HG02798 (cell line): ENCODE measurements around the gene DLD.
"Not testable (repeated sequence)": the region's sequence is repeated elsewhere in the genome, so short reads cannot be mapped to it uniquely, and the experiment has no call there.

Experiments used
- ATAC-seq: cut with Tn5 transposase; IDR thresholded peaks from one replicate; pipeline ENCODE4 v1.9.1; 2021; ENCODE audit warnings: mild to moderate bottlenecking; ENCODE audit not compliant: unreplicated experiment, poor library complexity

Gene DLD

DNA sequence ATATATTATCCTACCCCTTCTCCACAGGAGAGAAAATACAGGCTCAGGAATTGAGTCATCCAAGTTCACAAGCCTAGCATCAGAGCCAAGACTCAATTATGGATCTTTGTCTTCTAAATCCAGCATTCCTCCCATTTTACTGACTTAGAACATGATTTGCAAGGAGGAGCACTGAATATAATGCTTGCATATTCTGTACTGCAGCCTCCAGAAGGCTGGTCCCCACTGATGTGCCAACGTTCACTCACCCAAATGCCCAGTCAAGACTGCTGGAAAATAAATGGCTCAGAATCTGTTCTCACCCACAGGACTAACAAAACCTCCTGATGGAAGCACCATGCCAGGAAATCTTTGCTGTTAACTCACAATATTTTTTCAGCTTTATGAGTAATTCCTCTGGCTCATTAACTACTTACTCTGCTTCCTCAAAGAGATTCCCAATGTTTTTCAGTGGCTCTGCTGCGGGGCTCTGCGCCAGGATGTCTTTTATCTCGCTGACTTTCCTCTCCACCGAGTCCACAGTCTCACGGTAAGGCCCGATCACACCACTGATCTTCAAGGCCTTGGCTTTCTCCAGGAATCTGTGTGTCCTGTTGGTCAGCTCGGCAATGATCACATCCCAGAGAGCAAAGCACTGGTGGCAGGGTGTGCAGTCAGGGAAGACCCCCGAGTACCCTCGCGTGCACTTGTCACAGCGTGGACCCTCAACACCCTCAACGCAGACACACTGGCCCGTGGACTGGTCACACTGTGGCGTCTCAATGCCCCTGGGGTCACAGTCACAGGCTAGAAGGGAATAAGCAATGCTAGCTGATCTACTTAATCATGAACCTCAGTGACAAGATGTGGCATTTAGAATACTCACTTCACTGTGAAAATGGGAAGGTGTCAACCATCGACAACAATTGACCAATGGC lies 48.8 kb downstream of the DLD start:
- no peak for ATAC-seq

DNA sequence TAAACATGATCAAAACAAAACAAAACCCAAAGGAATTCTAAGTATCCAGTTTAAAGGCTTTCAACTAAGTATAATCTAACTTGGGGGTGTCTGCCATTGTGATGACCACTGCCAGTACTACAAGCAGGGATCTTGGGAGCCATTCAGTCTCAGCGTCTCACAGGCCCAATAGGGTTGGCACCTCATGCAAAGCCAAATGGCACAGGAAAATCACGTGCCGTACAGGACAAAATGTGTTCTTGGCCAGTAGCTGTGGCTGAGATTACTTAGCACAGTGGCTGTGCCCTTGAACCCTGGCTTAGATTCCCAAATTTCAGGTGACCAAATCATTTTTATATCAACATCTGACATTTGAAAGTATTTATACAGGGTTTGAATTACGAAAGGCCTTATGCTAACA lies 50.0 kb downstream of the DLD start:
- ATAC-seq: no peak

DNA sequence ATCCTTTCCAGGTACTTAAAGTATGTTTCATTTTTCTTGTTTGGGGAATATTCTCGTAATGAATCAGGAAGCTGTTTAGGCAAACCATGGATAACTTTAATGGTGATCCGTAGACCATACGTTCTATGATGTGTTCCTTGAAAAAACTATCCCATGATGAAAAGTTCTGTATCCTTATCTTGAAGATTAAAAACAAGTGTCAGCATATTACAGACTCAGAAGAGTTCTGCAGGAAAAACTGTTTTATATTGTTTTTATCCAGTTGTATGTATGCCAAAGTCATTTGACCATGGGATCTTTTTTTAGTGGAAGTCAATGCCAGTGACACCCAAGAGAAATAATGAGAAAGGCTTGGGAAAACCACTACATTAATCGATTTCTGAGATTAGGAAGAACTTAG lies 52.0 kb downstream of the DLD start:
- no peak for ATAC-seq

DNA sequence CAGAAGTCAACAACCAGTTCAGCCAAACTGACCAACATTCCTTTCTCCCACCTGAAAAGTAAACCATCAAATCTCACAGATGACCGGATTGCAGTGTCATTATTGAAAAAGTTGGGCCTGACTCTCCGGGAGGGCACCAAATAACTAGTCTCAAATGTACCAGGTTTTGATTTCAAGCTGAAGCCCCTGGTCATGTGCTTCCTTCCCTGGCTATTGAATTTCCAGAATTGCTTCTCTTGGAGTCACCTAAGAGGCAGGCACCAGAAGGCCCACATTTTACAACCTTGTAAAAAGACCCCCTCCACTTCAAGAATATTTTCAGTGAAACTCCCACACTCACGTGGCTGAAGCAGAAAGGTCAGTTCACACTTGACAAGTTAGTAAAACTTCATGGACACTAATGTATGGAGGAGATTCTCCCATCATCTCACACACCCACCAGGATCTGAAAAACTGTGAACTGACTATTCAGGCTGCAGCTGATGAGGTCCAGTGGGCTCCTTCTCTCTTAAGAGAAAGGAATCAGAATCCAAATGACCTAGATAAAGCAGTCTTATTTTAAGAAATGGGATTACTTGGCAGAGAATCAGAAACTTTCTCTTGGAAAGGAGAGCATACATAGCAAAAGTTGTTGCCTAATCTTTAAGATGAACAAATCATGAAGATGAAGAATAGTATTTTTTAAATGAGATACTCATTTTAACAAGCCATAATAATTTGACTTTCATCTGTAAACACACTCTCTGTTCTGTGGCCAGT lies 53.6 kb downstream of the DLD start:
- no peak for ATAC-seq

DNA sequence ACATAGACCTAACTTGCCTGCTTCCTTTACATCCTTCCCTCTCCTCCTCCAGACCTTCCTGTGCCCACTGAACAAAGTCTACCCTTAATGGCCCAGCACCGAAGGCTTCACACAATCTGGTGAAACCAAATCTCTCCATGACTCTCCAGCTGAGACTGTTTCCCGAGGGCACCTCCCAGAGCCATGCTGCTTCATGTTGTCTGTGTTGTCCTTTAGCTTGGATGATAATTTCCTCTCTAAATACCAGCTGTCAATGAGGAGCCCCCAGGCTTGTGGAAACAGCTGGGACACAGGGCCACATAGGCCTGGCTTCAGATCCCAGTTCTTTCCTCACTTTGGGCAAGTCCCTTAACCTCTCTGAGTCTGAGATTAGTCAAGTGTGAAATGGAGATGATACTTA lies 54.3 kb downstream of the DLD start:
- ATAC-seq: no peak

DNA sequence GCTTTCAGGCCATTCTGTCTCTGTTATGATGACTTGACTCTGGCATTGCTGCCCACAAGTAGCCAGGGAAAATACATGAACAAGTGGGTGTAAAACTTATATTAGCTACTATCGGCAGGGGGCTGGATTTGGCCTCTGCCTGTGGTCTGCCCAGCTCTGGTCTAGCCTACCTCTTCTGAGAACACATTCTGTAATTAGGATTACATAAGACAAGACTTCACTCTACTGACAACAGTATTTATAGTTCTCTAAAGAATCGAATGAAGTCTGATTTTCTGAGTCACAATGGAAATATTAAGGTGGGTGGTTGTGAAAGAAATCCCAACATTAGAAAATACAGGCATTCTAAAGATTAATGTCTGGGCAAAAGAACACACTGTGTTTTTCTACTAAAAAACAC lies 55.5 kb downstream of the DLD start:
- no peak for ATAC-seq

DNA sequence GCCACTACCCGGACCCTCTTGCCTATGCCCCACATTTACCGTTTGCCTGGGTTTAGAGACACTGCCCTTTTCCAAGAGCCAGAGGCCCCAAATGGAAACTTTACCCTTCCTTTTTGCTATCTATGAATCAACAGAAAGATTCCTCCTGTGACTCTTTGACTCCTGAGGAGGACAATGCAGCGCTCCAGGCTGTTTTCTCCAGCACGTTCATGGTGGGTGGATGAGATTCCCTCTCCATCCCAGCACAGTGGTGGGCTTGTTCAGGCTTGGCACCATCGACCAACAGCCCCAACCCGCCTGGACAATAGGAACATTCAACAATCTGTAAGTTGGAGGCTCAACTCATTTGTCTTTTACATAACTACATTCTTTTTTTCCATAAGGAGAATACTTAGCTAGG lies 55.9 kb downstream of the DLD start:
- no peak for ATAC-seq

DNA sequence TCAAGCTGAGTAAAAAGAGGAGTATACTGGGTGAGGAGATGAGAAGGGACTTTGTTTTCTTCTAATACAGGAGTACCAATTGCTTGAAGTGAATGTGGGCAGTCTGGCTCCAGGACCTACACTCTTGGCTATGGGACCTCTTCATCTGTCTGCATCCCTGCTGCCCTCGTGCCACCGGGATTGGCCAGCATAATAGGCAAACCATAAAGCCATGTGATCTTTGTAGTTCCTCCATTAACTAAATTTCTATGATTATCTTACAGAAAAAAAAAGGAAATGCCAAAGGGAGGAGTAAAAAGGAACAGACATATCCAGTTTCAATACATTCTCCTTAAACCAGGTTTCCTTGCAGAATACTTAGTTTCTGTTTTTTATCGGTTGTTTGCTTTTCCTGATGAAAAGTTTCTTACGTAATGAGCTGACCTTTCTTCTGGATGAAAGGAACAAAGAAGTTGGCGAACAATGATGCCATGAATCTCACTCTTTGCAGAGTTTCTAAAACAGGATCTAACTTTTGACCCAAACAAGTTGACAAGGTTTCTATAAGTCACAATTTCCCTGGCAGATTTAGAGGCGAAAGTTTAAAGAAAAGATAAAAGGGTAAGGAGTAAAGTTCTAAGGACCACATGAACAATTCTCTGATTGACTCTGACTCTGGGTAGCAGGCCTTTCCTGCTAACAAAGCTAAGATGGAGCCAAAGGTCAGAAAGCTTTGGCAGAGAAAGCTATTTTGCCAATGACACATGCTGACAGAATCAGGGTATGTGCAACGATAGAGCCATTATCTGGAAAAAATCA lies 57.9 kb downstream of the DLD start:
- no peak for ATAC-seq

DNA sequence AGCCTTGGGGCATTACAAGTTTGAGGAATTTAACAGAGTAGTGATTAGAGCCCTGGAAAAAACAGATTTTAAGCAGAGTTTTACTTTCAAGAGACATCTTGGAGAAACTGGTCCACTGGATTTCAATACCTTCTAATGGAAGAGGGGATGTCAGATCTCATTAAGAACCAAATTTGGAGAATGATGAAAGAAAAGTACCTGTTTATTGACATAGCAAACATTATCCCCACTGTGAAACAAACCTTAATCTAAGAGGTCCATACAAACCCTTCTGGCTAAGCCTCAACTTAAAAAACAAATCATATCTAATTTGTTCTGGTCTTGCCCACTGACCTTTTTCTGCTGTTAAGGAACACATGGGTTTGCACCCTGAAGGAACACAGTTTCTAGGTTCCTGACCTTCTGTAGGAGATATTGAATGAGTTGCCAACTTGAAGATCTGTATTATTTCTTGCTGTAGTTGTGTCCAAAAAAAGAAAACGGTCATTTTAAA lies 58.5 kb downstream of the DLD start:
- no peak for ATAC-seq

DNA sequence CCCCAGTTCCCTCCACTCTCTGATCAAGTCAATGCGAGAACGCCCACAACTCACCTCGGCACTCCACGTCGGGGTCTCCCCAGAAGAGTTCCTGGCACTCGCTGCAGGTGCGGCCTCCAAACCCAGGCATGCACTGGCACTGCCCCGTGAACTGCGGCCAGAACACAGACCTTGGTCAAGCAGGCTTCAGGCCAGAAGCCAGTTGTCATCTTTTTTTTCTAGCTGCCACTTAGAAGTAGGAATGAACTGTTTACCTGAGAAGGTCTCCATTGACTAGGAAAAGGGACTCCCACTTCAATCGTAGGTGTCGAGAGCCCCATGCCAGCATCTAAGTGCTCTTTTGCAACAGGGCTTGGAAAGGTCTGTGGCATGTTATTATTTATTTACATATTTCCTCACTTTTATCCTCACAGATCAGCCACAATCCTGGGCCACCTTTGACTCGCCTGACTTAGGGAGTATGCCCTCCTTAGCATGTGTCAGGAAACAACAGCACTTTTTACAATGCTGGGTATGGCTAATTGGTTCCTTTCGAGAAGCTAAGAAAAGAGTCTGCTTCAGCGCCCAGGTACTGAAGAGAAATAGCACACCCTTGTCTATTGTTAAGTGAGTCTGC lies 60.3 kb downstream of the DLD start:
- no peak for ATAC-seq

DNA sequence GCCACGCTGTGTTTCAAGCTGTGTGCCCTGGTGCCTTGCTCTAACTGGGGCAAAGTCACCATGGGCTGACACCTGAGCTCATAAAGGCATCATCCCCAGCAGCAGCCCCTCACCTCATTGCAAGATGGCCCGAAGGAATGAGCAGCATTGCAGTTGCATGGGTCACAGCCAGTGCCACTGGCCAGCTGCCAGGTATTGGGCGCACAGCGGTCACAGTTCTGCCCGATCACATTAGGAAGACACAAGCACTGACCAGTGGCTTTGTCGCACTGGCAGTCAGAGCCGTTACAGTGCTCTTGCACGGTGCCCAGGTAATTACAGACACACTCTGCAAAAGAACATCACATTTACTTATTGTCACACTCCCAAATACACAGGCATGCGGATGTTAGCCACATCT lies 60.9 kb downstream of the DLD start:
- ATAC-seq: no peak

DNA sequence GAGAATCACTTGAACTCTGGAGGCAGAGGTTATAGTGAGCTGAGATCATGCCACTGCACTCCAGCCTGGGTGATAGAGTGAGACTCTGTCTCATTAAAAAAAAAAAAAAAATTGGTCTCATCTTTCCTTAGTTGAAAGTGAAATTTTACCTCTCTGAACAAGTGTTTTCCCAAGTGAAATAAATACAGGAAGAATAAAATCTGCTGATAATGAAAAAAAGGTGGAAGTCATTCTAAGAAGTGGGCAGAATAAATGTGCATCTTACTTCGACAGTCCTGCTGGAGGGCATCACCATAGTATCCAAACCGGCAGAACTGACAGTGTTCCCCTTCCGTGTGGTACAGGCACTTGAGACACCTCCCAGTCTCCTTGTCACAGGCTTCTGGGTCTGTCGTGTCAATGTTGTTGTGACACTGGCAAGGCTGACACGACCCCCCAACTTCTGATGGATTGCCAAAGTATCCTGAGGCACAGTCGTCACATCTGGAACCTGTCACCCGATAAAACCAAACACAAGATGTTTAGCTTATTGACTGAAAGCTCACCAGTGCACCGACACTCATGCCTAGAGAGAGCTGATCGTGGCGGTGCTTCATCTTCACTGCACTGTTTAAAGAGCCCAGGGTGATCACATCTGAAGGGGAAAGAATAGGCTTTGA lies 62.4 kb downstream of the DLD start:
- no peak for ATAC-seq

DNA sequence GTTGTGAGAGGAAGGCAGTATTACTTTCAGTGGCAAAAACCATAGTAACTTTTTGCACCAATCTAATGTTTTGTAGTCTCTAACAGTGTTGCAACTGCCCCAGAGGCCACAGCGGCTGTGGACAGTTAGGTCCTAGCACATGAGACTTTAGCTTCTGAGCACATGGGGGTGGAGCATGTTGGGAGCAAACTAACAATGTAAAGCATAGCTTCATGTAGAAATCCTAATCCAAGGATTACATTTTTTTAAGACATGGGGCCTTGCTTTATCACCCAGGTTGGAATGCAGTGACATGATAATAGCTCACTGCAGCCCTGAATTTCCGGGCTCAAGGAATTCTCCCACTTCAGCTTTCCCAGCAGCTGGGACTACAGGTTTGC lies 62.9 kb downstream of the DLD start:
- ATAC-seq: no peak

DNA sequence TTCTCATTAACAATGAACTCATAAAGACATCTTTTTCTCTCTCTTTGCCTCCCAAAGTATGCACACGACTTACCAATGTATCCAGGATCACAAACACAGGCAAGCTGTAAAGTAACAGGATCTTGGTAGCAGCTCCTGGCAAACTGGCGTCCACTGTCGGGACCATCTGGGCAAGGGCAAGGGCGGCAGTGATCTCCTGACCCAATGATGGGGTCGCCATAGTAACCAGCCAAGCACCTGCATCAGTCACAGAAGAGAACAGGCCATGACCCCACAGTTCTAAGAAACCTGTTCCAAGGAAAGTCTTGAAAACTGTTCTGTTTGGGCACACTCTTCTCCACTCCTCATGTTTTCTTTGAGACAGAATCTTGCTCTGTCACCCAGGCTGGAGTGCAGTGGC lies 64.4 kb downstream of the DLD start:
- no peak for ATAC-seq

DNA sequence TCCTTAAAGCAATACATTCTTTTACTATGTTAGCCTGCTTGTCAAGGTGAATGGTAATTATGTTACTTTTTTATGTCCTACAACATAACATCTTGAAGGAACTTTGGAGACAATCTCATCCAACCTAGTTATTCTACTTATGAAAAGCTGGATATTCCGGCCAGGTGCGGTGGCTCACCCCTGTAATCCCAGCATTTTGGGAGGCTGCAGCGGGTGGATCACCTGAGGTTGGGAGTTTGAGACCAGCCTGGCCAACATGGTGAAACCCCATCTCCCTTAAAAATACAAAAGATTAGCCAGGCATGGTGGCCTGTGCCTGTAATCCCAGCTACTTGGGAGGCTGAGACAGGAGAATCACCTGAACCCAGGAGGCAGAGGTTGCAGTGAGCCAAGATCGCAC lies 66.0 kb downstream of the DLD start:
- ATAC-seq: not testable (repeated sequence)

DNA sequence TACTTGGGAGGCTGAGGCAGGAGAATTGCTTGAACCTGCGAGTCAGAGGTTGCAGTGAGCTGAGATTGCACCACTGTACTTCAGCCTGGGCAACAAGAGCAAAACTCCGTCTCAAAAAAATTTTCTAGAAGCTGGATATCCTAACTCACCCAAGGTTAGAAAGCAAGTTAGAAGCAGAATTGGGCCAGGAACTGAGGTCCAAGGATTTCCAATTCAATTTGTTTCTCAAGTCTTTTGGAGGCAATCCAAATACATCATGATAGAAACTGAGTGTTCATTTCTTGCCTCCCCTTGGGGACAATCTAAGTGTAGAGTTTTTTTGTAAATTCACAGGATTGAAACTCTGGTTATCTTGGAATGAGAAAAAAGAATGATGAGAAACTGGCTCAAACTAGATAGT lies 66.5 kb downstream of the DLD start:
- no peak for ATAC-seq

DNA sequence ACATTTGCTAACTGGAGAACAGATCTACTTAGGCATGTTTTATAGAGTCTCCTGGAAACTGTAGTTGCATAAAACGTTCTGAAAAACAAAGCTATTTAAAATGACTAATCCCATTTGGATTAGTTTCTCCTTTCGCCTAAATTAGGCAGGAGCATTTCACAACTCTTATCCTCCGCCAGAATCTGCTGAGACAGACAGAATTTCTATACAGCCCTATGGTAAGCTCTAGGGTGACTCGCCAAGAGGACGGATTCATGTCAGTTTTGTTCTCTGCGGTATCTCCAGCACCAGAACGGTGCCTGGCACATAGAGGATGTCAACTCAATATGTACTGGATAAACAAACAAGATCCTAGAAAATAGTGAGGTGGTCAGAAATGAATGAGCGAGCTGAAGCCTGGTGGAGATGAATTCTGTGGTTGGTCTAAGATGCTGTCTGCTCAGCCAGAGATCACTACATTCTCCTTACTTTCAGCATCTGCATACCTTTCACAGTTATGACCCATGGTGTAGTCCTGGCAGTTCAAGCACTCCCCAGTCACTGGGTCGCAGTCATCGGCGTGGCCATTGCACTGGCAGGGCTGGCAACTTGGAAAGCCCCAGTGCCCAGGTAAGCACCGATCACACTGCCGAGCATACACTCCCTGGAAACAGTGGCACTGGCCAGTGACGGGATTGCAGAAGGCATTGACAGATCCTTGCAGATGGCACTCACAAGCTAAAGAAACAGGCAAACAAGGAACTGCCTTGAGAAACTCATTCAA lies 68.0 kb downstream of the DLD start:
- no peak for ATAC-seq

DNA sequence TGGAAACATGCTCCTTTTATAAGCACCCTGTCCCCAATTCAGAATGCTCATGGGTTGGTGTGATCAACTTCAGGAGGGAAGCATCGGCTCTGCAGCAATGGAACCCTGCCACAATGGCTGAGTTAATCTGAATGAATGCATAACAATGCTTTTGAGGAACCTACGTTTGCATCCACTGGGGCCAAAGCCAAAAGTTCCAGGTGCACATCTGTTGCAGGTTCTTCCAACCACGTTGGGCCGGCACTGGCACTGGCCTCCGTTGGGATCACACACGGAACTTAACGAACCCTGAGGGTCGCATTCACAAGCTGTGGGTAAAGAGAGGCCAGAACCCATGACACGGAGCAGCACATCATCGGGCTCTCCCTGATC lies 68.5 kb downstream of the DLD start:
- ATAC-seq: no peak

DNA sequence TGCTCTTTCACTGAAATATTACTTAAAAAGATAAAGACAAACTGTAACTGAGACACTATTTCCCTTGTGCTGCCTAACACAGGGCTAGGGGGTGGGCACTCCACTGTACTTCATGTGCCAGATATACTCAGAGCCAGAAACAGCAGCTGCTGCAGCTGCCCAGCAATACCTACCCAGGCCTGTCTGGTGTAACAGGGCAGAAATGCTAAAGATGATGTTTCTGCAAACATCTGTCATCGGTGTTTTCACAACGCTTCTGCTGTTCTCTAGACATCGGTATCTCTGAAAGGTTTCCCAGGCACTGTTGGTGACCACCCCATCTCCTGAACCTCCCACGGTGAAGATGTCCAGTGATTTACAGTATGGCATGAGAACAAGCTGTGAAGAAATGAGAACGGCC lies 69.3 kb downstream of the DLD start:
- no peak for ATAC-seq
